ENCODE measurements around the gene DOCK9.

DOCK9 gene

DNA sequence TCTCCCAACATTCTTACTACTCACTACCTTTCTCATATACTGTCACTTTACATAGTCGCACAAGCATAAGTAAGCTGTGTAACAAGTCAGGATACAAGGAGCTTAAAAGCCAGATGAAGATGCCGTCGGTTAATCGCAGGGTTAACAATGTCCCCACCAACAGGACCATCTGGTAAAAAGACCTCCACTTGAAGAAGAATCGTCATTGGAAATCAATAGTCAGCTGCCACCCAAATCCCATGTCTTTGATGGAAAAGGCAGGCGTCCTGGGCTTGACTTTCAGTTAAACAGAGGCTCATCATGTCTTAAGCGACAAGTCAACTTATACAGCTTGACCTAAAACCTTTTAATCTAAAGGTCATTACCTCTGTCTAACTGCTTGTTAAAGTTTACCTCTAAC lies 27.2 kb downstream of the DOCK9 start:
- DNase-seq (ENCODE audit: low read depth), result no peak

DNA sequence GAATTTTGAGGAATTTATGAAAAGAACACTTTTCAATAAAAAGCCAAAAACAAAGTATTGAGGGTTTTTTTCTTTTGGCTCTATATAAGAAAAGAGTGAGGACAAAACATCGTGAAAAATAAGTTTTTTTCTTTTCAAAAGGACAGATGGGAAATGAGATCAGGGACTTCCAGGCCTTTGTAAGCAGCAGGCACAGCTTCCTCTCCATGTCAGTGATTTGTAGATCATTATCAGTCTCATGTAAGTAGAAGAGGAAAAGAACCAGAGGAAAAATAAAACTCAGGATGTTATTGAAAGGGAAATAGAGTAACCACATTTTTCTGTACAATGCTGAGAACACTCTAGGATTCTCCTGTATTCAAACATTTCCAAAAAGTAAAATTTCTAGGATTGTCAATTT lies 29.9 kb downstream of the DOCK9 start:
- DNase-seq (ENCODE audit: low read depth), result no peak

DNA sequence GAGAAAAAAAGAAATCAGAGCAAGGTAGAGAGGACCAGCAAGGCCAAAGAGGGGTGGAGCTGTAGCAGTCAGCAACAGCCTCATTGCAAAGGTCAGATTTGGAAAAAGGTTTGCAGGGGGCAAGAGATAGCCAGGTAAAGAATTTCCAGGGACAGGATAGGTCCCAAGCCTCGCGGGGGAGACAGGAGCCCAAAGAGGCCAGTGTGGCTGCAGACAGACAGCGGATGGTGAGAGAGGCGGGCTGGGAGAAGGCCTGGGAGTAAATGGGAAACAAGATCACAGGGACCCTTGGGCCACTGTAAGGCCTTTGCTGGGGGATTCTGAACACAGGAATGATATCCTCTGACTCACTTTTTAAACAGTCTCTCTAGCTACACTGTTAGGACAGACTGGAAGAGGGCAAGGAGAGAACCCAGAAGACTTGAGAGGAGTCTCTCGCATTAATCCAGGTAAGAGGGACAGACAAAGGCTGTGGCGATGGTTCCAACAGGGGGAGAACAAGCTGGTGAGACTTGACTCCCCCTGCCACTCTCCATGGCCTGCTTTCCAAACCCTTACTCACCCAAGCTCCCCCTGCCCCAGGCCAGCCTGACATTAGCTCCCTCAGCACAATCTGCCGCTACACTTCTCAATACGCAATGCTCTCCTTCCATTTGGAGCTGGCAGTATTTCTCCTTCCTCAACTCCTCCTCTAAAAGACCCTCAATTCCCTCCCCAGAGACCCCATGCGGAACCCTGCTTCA lies 31.8 kb downstream of the DOCK9 start:
- DNase-seq (ENCODE audit: low read depth), result no peak

DNA sequence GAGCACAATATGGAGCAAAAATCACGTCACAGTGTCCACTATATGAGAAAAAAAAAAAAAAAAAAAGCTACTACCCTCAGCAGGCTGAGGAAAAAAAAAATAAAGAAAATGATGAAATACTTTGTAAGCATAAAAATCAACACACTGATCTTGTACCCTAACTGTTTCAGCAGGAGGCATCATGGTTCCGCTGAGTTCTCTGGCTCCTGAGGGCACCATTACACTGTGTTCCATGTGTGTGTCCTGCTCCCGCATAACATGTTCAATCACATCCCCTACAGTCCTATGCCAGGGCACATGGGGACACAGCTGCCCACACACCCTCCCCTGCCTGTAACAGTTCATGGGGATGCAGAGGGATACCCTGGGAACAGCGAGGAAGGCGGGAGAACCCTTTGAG lies 33.5 kb downstream of the DOCK9 start:
- no peak for DNase-seq (ENCODE audit: low read depth)

DNA sequence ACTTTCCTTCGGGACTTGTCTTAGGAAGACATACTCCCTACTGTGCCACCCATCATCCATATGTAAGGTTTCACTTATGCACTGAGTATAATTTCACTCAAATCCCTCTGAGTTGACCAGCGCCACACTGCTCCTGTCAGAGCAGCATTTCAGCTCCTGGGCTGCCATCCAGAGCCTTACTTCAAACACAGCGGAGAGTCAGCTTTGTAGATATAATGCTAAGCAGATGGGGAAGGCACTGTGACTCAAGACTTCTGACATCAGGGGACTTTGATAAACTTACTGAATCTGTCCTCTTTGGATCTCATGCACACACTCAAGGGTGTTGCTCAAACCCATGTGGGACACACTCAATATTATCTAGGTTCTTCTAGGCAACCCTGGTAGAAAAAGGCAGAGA lies 34.9 kb downstream of the DOCK9 start:
- DNase-seq (ENCODE audit: low read depth), result no peak

DNA sequence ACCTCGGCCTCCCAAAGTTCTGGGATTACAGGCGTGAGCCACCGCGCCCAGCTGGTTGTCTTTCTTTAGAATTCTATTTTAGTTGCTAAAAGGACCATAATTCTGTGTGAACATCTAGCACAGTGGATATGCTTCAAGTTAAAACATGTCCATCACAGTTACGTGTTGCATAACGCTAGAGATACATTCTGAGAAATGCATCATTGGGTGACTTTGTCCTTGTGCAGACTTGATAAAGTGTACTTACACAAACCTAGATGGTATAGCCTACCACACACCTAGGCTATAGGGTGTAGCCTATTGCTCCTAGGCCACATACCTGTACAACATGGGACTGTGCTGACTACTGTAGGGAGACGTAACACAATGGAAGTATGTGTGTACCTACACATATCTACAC lies 35.4 kb downstream of the DOCK9 start:
- DNase-seq (ENCODE audit: low read depth), result no peak

DNA sequence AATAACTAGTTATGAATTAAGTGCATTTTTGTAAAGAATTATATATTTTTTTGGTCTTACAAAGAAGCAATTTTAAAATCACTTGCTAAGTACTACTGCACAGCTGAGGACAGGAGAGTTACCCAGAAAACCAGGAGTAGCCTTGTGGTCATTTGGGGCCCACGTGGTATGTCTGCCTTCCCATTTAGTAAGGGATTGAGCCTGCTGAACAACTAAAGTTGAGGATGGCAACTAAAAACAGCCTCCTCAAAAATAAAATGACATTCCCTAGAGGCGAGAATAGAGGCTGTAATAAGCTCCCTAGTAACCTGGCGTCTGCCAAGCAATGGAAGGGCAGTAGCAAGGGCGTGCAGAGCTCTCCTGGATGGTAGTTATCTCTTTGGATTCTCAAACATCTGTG lies 36.3 kb downstream of the DOCK9 start:
- DNase-seq (ENCODE audit: low read depth), result no peak

DNA sequence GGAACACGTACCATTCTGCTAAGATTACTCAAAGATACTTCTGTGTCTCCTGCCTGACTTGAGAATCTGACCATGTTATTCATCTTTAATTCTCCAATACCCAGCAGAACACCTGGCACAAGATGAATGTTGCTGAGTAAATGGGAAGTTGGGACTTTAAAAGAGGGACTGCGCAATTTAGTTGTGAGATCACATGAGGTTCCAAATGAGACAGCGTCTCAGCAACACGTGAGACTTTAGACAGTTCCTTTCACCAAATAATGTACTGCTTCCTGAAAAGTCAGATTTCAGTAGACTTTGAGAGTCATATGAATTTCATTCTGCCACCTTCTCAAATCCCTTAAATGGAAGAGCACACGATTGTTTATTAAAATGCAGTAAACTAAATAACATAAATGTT lies 36.7 kb downstream of the DOCK9 start:
- DNase-seq (ENCODE audit: low read depth), result no peak

DNA sequence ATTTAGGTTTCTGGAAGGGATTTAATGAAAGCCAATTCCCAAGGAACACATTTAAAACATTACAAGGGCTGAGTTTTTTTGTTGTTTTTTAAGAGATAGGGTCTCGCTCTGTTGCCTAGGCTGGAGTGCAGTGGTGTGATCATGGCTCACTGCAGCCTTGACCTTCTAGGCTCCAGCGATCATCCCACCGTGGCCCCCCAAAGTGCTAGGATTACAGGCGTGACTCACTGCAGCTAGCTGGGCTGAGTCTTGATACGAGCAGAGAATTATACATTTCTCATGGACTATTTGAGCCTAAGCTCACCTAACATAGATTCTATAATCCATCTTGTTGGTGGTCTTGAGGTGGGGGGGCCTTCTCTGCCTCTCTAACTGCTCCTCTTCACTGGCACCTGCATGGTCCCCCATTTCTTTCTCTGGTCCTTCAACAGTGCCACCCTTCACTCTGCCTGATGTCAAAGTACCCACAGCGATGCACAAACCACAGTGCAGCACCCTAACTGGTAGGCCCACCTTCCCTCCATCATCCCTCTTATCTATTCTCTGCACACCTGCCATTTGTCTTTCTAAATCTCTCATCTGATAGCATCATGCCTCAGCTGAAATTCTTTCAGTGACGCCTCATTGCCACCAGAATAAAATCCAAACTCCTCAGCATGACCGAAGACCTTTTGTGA lies 37.4 kb downstream of the DOCK9 start:
- no peak for DNase-seq (ENCODE audit: low read depth)

DNA sequence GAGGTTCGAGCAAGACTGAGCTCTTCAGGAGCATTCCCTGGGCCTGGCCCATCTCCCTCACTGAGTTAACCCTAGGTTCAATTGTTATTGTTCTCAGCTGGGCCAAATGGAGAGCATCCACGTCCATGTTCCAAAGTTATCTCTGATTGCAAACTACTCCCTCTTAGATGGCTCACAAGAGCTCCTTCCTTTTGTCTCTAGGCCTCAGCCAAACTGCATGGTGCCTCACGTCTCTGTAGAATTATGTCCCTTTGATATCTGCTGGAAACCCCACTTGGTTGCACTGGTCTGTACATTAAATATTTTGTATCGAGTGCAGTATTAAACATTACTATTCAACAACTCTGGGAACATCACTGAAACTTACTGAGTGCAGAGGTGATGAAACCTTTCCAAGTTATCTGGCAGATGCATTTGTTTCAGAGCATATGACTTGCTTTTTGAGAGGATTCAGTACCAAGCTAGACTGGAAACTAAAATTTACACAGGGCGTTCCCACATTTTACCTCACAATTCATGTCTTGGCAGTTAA lies 38.1 kb downstream of the DOCK9 start:
- DNase-seq (ENCODE audit: low read depth), result no peak

DNA sequence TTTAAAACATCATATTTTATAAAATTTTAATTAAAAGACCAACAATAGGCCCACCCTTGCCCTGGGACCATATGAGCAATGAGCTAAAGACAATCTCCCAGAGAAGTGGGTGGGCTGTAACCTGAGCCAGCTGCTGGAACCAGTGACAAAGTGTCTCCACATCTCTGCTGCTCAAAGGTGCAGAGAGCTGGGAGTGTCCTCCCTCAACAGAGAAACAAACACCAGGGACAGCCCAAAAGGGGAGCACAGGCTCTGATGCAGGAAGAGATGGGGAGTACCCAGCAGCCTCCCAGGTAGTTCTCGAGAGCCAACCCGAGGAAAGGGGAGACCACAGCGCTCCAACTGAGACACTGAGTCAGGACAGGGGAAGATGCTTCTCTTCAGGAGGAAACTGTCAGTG lies 39.1 kb downstream of the DOCK9 start:
- no peak for DNase-seq (ENCODE audit: low read depth)

DNA sequence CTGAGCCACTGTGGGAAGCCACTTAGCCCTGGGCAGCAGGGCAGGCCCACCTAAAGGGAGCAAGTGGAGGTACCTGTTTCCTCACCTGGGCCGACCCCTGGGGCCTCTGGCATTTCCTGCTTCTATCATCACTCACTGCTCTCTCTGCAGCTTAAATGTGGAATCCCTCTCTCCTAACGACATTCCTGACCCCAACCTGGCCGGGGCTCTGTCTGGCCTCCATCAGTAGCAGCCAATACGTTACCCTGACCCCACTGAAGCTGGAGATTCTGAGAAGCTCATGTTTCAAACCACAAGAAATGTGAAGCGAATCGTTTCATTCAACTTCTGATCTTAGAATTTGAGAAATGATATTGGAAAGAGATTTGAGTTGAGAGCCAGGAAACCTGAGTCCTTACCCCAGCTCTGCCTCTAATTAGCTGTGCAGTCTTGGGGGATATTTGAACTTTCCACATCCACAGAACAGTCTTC lies 39.9 kb downstream of the DOCK9 start:
- no peak for DNase-seq (ENCODE audit: low read depth)

DNA sequence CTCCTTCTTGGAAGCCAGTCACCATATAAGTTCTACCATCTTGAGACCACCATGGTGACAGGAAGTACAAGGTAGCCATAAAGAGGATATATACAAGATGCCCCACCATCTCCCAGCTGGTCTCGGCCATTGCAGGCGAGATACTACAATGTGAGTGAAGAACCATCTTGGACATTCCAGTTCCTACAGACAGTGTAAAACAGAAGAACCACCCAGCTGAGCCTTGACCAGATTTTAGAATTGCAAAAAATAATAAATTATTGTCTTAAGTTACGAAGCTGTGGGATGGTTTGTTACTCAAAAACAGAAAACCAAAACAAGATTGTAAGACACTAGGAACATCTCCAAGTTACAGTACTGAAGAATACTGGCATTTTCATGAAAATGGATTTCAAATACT lies 43.6 kb downstream of the DOCK9 start:
- DNase-seq (ENCODE audit: low read depth), result no peak

DNA sequence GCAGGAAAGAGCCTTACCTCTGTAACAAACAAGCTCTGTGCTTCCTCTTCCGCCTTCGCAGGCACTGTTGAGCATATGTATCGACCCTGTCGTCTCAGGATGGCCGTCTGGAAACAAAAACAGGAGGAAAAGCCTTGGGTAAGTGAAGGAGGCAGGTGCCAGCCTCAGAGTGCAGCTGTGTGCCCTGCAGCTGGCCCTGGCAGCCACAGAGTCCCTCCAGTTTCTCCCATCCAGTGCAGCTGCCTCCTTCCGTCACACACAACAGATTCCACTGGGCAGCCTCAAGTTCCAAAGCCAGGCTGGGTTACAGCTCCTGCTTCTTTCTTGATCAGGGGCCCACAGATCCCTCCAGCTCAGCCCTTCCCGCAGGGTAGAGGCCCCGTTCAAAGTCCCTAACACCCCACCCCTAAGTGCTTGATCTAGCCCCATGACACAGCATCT lies 47.7 kb downstream of the DOCK9 start:
- no peak for DNase-seq (ENCODE audit: low read depth)

DNA sequence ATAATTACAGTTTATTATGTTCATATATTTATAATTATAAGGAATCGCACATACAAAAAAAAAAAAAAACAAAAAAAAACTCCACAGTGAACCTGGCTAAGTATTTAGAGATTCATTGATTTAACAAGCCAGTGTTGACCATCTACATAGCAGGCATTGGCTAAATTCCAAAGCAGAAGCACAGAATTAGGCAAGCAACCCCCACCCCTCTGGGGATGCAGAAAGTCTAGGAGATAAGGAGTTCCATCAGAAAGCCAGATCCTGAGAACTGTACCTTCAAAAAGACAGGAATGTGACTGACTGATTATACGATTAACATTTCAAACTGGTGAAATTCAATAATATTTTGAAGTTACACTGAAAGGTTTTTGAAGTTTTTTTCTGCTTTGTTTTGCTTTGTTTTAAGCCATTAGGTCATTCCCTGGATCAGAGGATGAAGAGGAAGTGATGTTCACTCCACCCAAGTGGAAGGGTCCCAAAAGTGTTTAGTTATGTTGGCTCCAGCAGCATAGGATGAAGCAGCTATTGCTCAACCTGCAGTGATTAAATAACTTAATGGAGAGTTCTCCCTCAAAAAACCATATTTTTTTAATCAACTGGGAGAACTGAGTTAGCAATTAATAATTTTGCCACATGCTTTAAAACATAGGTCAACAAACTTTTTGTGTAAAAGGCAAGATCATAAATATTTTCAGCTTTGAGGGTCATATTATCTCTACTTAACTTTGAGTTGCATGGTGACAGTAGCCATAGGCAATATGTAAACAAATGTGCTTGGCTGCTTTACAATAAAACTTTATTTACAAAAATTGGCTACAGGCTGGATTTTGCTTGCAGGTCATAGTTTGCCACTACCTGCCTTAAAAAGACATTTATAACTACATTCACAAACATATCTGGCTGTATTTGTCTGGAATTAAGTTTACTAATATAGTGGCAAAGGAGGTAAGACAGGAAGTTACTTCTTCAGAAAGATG lies 49.6 kb downstream of the DOCK9 start:
- no peak for DNase-seq (ENCODE audit: low read depth)

DNA sequence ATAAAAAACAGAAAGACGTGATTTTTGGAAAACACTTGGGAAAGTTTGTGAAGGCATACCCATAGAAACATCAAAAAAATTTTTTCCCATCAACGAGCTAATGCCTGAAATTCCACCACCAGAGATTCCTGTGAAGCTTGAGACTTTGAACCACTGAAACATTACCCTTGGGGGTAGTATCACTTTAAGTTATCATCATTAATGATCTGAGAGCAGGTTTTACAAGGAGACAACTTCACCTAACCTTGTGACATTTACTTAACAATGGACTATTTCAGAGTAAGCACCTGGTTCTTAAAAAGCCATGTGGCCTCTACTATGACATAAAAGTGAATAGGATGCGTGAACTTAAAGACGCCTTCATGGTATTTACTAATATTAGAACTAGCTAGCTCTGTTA lies 51.9 kb downstream of the DOCK9 start:
- no peak for DNase-seq (ENCODE audit: low read depth)

DNA sequence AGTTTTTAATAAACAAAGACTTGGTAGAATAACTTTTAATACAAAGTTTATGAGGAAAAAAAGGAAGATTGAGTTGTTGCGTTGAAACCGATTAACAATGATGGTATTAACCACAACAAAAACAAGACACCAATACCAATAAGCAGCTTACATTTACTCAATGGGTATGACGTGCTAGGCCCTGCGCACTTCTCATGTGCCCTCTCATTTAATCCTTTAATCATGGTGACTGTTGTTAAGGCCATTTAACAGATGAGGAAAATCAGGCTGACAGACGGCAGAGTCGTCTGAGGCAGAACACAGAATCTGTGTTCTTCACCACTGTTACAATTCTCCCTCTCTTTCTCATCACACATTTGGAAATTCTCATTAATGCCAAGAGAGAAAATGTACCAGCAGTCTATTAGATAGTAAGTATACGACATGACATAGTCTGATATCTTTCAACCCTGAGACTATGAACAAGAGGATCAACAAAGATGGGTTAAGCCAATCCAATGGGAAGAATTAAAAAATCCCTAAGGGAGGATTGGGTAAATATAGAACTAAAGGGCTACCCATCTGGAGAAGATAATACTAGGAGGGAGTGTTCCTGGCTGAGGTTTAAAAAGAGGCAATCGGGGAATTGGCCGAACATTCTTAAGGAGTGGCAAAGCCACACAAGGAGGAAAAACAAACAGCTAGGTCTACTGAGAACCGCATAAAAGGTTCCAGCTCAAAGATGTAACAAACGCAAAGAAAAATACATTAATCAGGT lies 54.0 kb downstream of the DOCK9 start:
- no peak for DNase-seq (ENCODE audit: low read depth)

DNA sequence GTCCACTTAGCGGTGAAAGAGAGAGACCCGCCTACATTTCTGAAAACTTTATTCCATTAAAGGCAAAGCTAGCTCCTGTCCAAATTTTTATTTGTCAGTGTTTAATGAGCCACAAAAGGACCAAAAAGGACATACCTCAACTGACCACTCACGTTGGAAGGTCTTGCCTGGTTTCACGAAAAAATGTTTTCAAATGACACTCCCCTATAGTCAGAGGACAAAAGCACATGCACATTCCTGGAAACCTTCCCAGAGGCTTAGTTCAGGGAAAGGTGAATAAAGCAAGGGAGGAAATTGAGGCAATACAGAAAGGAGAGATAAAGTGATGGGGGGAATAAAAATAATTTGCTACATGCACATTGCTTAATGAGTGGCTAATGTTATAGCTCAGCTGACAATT lies 55.6 kb downstream of the DOCK9 start:
- DNase-seq (ENCODE audit: low read depth), result no peak

DNA sequence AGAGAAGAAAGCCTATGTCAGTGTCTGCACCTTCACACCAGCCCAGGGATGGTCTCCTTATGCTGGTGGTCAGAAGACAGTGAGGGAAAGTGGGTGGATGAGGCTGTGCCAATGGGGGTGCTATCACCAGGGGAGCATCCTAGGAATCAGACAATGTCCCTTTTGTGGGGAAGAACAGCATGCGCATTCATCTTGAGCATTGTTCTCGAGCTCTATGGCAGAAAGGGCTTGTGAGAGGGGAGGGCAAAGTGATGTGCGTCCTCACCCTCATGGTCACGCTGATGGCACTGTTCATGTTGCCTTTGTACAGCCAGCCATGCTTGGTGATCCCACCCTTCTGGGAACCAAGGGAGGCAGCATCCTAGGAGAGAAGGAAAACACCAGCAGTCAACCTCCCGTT lies 56.1 kb downstream of the DOCK9 start:
- DNase-seq (ENCODE audit: low read depth), result no peak

DNA sequence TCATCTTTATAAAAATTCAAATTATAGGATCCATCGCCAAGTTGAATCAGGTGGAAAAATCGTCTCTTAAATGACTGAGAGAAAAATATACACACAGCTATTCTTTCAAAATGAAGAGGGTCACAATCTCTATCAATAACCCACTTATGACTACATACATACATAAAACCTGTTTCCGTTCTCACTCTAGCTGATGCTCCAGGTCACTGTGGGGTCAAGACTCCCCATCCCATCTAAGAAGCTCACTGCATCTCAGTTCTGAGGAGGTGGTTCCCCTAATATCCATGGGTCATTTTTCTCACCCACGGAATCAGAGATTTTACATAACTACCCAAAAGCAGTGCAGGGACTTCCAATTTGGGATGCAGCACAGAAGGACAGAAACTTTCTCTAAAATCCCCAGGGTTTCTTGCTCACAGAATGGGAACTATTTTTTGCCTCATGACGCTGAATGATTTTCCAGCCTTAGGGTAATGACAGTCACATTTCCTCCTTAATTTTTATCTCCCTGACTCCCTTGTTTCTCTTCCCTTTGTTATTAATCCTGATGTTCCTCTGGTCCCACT lies 56.8 kb downstream of the DOCK9 start:
- no peak for DNase-seq (ENCODE audit: low read depth)

DNA sequence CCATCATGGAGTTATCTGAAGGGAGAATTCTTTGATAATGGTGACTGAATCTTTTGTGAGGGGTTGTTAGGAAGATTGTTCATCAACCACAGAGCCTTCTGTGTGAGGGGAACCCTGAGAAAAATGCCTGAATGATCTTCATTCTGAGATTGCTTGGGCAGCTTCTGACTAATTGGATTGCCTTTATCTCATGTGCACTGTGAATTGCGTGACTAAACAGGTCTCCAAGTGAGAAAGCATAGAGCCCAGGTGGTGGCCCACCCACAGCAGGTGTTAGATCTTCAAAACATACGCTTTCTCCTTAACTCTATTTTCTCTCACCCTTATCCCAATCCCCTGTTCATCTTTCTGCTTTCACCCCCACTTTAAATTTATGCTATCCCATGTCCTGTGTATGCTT lies 58.3 kb downstream of the DOCK9 start:
- peak; percentile 18 for DNase-seq (ENCODE audit: low read depth)

Data from activated T-cell treated with anti-CD3 and anti-CD28 coated beads for 48 hours (primary cell).